ENCODE results near the gene CYB561. TPM values are rescaled to one million over a fixed set of nuclear protein-coding genes. Genes with fewer than 3 reads are reported as not detected.

The CYB561 gene
- total RNA-seq, 1 experiment from 2014 or later, result 52.1 TPM

- Mint-ChIP-seq H3K27me3 (ENCODE audit: unreplicated experiment) (no peaks in the 10 kb centered on the region), H3K27ac (ENCODE audit: unreplicated experiment) (no peak overlapping the region), H3K4me1 (ENCODE audit: low read depth, unreplicated experiment) (no peaks in the 10 kb centered on the region), H3K4me3 (ENCODE audit: low read depth, unreplicated experiment) (no peak overlapping the region), H3K9me3 (ENCODE audit: low read depth, unreplicated experiment) (no peaks in the 10 kb centered on the region), H3K36me3 (ENCODE audit: insufficient read depth, unreplicated experiment) (peaks cover 4% of the 10 kb centered on the region)
- DNase-seq, result no peak
- intact Hi-C loops (cut with micrococcal nuclease; ENCODE audit: unreplicated experiment), result no loop called here
- TF ChIP-seq CTCF (IDR thresholded peaks at IDR 0.05; ENCODE audit: unreplicated experiment), result no peak
- BruUV-seq (replicated peaks), result no TSS peak
- CTCF ChIA-PET, result no interaction called here
Observed at GRCh38 chr17:63486317-63487013, 40.4 kb upstream of the CYB561 start.

GRCh38 chr17:63483655-63484575 lies 37.8 kb upstream of the CYB561 start:
- peaks cover 4% of the 10 kb centered on the region for H3K36me3 Mint-ChIP-seq (ENCODE audit: insufficient read depth, unreplicated experiment)
- intact Hi-C loops (cut with micrococcal nuclease; ENCODE audit: unreplicated experiment), result no loop called here
- CTCF ChIA-PET, result interaction anchor here (0.6 kb wide), 1 partner anchor 918 kb away, joined by 3 read pairs; no protein-coding TSS in a partner anchor
- no peak overlapping the region for H3K27ac Mint-ChIP-seq (ENCODE audit: unreplicated experiment)
- H3K4me3 Mint-ChIP-seq (ENCODE audit: low read depth, unreplicated experiment), result no peak overlapping the region
- no peak for TF ChIP-seq CTCF (IDR thresholded peaks at IDR 0.05; ENCODE audit: unreplicated experiment)
- no peaks in the 10 kb centered on the region for H3K27me3 Mint-ChIP-seq (ENCODE audit: unreplicated experiment)
- BruUV-seq (replicated peaks), result no TSS peak
- H3K9me3 Mint-ChIP-seq (ENCODE audit: low read depth, unreplicated experiment), result no peaks in the 10 kb centered on the region
- DNase-seq, result no peak
- H3K4me1 Mint-ChIP-seq (ENCODE audit: low read depth, unreplicated experiment), result no peaks in the 10 kb centered on the region

GRCh38 chr17:63483038-63483437 lies 36.9 kb upstream of the CYB561 start:
- no peak for TF ChIP-seq CTCF (IDR thresholded peaks at IDR 0.05; ENCODE audit: unreplicated experiment)
- H3K27ac Mint-ChIP-seq (ENCODE audit: unreplicated experiment), result no peak overlapping the region
- CTCF ChIA-PET, result interaction anchor here (0.6 kb wide), 1 partner anchor 918 kb away, joined by 3 read pairs; no protein-coding TSS in a partner anchor
- no peak for DNase-seq
- intact Hi-C loops (cut with micrococcal nuclease; ENCODE audit: unreplicated experiment), result no loop called here
- no TSS peak for BruUV-seq (replicated peaks)
- H3K27me3 Mint-ChIP-seq (ENCODE audit: unreplicated experiment), result no peaks in the 10 kb centered on the region
- no peaks in the 10 kb centered on the region for H3K9me3 Mint-ChIP-seq (ENCODE audit: low read depth, unreplicated experiment)
- H3K4me1 Mint-ChIP-seq (ENCODE audit: low read depth, unreplicated experiment), result no peaks in the 10 kb centered on the region
- H3K36me3 Mint-ChIP-seq (ENCODE audit: insufficient read depth, unreplicated experiment), result peaks cover 6% of the 10 kb centered on the region
- H3K4me3 Mint-ChIP-seq (ENCODE audit: low read depth, unreplicated experiment), result no peak overlapping the region

GRCh38 chr17:63482509-63482908 lies 36.4 kb upstream of the CYB561 start:
- no peak for DNase-seq
- Mint-ChIP-seq H3K4me1 (ENCODE audit: low read depth, unreplicated experiment) (no peaks in the 10 kb centered on the region), H3K4me3 (ENCODE audit: low read depth, unreplicated experiment) (no peak overlapping the region), H3K9me3 (ENCODE audit: low read depth, unreplicated experiment) (no peaks in the 10 kb centered on the region), H3K27me3 (ENCODE audit: unreplicated experiment) (no peaks in the 10 kb centered on the region), H3K36me3 (ENCODE audit: insufficient read depth, unreplicated experiment) (peaks cover 12% of the 10 kb centered on the region), H3K27ac (ENCODE audit: unreplicated experiment) (no peak overlapping the region)
- intact Hi-C loops (cut with micrococcal nuclease; ENCODE audit: unreplicated experiment), result no loop called here
- CTCF ChIA-PET, result no interaction called here
- no peak for TF ChIP-seq CTCF (IDR thresholded peaks at IDR 0.05; ENCODE audit: unreplicated experiment)
- BruUV-seq (replicated peaks), result no TSS peak

Measured in Calu3 (cell line).